ENCODE results near the gene CABLES1. TPM values are rescaled to one million over a fixed set of nuclear protein-coding genes. Genes with fewer than 3 reads are reported as not detected.

CABLES1 gene
- polyA plus RNA-seq, 1 donor = 11.1 TPM

GRCh38 chr18:23165271-23166068 is 30.2 kb downstream of the CABLES1 start:
- H3K27me3 ChIP-seq (ENCODE audit: control insufficient read depth, insufficient read depth, low read length) = no peaks in the 10 kb centered on the region

GRCh38 chr18:23166891-23167541 is 31.7 kb downstream of the CABLES1 start:
- no peaks in the 10 kb centered on the region for H3K9me3 ChIP-seq (ENCODE audit: control insufficient read depth, low read depth, low read length)
- no peak overlapping the region for H3K4me3 ChIP-seq (ENCODE audit: low read length)
- H3K27ac ChIP-seq (ENCODE audit: low read length) = no peak overlapping the region
- H3K4me1 ChIP-seq (ENCODE audit: control insufficient read depth, insufficient read depth, low read length) = no peaks in the 10 kb centered on the region
- no peaks in the 10 kb centered on the region for H3K27me3 ChIP-seq (ENCODE audit: control insufficient read depth, insufficient read depth, low read length)
- H3K36me3 ChIP-seq (ENCODE audit: control insufficient read depth, insufficient read depth, low read length) = no peaks in the 10 kb centered on the region
- 90% methylated on average over 1 of the region's 7 CpGs for WGBS (ENCODE audit: insufficient coverage, low lambda C conversion rate)
- DNase-seq = no peak

More at GRCh38 chr18:23165271-23166068, 30.2 kb downstream of the CABLES1 start:
- no peaks in the 10 kb centered on the region for H3K36me3 ChIP-seq (ENCODE audit: control insufficient read depth, insufficient read depth, low read length)
- no peaks in the 10 kb centered on the region for H3K9me3 ChIP-seq (ENCODE audit: control insufficient read depth, low read depth, low read length)
- peaks cover 3% of the 10 kb centered on the region for H3K4me1 ChIP-seq (ENCODE audit: control insufficient read depth, insufficient read depth, low read length)
- DNase-seq = no peak
- H3K4me3 ChIP-seq (ENCODE audit: low read length) = no peak overlapping the region
- WGBS (ENCODE audit: insufficient coverage, low lambda C conversion rate) = 100% methylated on average over 1 of the region's 9 CpGs
- H3K27ac ChIP-seq (ENCODE audit: low read length) = no peak overlapping the region

DNA sequence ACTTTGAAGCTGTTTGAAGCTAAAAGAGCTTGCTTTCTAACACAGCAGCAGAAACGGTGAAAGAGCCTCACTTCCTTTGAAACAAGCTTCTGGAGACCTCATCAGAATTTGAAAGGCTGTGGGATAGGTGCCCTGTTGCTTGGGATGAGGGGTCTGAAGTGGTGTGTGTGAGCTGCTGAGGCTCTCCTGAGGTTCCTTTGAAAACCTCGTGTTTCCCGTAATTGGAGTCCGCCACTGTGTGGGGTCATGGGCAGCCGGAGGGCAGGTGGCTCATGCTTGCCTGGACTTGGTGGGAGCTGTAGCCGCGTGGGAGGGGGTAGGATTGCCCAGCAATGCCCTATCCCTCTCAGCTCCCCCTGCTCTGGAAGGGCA is 34.4 kb downstream of the CABLES1 start:
- no peak for DNase-seq
- Histone ChIP-seq H3K27me3 (ENCODE audit: control insufficient read depth, insufficient read depth, low read length) (no peaks in the 10 kb centered on the region), H3K36me3 (ENCODE audit: control insufficient read depth, insufficient read depth, low read length) (no peaks in the 10 kb centered on the region), H3K9me3 (ENCODE audit: control insufficient read depth, low read depth, low read length) (no peaks in the 10 kb centered on the region), H3K4me3 (ENCODE audit: low read length) (no peak overlapping the region), H3K27ac (ENCODE audit: low read length) (no peak overlapping the region), H3K4me1 (ENCODE audit: control insufficient read depth, insufficient read depth, low read length) (no peaks in the 10 kb centered on the region)
- no CpG with 5 or more reads among the region's 7 CpGs for WGBS (ENCODE audit: insufficient coverage, low lambda C conversion rate)

GRCh38 chr18:23170137-23170536 is 34.9 kb downstream of the CABLES1 start:
- DNase-seq = no peak
- H3K4me3 ChIP-seq (ENCODE audit: low read length) = no peak overlapping the region
- no peaks in the 10 kb centered on the region for H3K4me1 ChIP-seq (ENCODE audit: control insufficient read depth, insufficient read depth, low read length)
- no peak overlapping the region for H3K27ac ChIP-seq (ENCODE audit: low read length)
- no peaks in the 10 kb centered on the region for H3K36me3 ChIP-seq (ENCODE audit: control insufficient read depth, insufficient read depth, low read length)
- no peaks in the 10 kb centered on the region for H3K27me3 ChIP-seq (ENCODE audit: control insufficient read depth, insufficient read depth, low read length)
- no CpG with 5 or more reads among the region's 7 CpGs for WGBS (ENCODE audit: insufficient coverage, low lambda C conversion rate)
- no peaks in the 10 kb centered on the region for H3K9me3 ChIP-seq (ENCODE audit: control insufficient read depth, low read depth, low read length)

GRCh38 chr18:23171581-23172156 is 36.4 kb downstream of the CABLES1 start:
- 90% methylated on average over 2 of the region's 9 CpGs for WGBS (ENCODE audit: insufficient coverage, low lambda C conversion rate)
- Histone ChIP-seq H3K27ac (ENCODE audit: low read length) (no peak overlapping the region), H3K4me3 (ENCODE audit: low read length) (no peak overlapping the region), H3K9me3 (ENCODE audit: control insufficient read depth, low read depth, low read length) (no peaks in the 10 kb centered on the region), H3K4me1 (ENCODE audit: control insufficient read depth, insufficient read depth, low read length) (no peaks in the 10 kb centered on the region), H3K27me3 (ENCODE audit: control insufficient read depth, insufficient read depth, low read length) (no peaks in the 10 kb centered on the region), H3K36me3 (ENCODE audit: control insufficient read depth, insufficient read depth, low read length) (no peaks in the 10 kb centered on the region)
- DNase-seq = no peak

DNA sequence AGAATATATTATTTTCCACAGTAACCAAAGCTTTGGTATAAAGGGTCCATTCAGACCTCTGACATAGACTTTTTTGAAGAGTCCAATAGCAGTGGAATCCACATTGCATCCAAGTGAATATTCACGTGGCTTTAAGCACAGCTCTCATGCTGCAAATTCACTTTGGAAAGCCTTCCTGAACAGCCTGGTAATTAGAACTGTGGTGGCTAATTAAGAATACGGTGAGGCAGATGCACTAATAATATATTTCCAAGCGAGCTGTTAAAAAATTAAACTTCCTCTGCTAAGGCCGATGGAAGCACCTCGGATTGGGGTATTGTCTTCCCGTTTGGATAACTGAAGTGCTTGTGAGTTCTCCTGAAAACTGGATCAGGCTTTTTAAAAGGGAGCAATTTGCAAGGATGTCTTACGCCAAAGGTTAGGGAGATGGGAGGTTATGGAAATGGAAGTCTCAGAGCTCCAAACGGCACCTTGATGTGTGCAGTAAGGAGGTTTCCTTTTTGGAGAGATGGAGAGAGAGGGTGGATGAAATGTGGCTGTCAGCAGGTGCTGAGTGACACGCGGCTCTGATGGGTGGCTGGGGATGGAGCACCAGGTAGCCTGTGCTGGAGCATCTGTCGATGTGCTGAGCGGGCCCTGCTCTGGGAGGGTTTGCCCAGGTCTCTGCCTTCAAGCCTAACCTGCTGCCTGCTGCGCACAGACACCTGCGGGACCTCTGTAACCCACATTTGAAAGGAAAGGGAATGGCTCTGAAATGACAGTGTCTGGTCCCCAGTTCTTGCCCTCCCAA is 37.5 kb downstream of the CABLES1 start:
- no peak overlapping the region for H3K27ac ChIP-seq (ENCODE audit: low read length)
- no peaks in the 10 kb centered on the region for H3K9me3 ChIP-seq (ENCODE audit: control insufficient read depth, low read depth, low read length)

DNA sequence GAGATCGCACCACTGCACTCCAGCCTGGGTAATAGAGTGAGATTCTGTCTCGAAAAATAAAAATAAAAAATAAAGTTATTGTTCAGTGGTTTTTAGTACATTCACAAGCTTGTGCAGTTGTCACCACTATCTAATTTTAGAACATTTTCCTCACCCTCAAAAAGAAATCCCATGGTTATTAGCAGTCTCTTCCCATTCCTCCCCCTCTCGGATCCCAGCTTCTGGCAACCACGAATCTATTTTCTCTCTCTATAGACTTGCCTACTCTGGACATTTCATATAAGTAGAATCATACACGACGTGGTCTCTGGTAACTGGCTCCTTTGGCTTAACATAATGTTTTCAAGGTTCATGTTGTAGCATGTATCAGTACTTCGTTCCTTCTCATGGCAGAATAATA is 38.6 kb downstream of the CABLES1 start:
- DNase-seq = no peak
- Histone ChIP-seq H3K4me1 (ENCODE audit: control insufficient read depth, insufficient read depth, low read length) (no peaks in the 10 kb centered on the region), H3K36me3 (ENCODE audit: control insufficient read depth, insufficient read depth, low read length) (peaks cover 2% of the 10 kb centered on the region), H3K4me3 (ENCODE audit: low read length) (no peak overlapping the region), H3K9me3 (ENCODE audit: control insufficient read depth, low read depth, low read length) (no peaks in the 10 kb centered on the region), H3K27me3 (ENCODE audit: control insufficient read depth, insufficient read depth, low read length) (no peaks in the 10 kb centered on the region), H3K27ac (ENCODE audit: low read length) (no peak overlapping the region)
- WGBS (ENCODE audit: insufficient coverage, low lambda C conversion rate) = 100% methylated on average over 3 of the region's 7 CpGs

More for the DNA sequence above, 37.5 kb downstream of the CABLES1 start:
- no peak for DNase-seq
- no peak overlapping the region for H3K4me3 ChIP-seq (ENCODE audit: low read length)
- WGBS (ENCODE audit: insufficient coverage, low lambda C conversion rate) = 93% methylated on average over 3 of the region's 14 CpGs
- H3K36me3 ChIP-seq (ENCODE audit: control insufficient read depth, insufficient read depth, low read length) = peaks cover 2% of the 10 kb centered on the region
- no peaks in the 10 kb centered on the region for H3K27me3 ChIP-seq (ENCODE audit: control insufficient read depth, insufficient read depth, low read length)
- H3K4me1 ChIP-seq (ENCODE audit: control insufficient read depth, insufficient read depth, low read length) = no peaks in the 10 kb centered on the region

DNA sequence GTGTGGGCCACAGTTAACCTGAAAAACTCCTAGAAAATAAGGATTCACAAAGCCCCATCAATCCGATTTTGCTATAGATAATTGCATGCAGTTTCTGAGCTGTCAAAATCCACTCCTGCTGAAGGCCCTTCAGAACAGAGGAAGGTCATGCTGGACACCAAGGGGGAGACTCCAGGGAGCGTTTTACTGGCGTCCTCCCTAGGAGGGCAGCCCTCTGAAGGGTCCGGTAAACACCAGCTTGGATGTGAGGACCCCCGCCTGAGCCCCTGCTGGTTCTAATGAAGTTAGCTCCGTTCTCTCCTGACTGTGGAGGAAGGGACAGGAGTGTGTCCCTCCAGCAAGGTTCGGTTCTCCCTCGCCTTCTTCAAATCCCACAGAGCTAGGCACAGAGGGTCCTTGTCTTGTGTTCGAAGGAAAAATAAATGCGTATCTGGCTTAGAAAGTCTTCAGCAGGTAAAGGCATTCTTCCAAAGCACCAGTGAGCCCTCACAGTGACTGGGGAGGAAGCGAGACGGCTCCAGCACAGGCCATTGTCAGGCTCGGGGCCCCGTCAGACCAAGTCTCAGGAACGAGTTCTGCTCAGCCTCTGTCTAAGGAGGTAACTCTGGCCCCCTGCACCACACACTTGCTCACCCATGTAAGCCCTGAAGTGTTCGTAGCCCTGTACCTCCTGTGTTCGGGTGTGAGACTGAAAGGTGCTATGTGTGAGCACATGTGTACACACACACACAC is 41.6 kb downstream of the CABLES1 start:
- no CpG with 5 or more reads among the region's 17 CpGs for WGBS (ENCODE audit: insufficient coverage, low lambda C conversion rate)
- Histone ChIP-seq H3K9me3 (ENCODE audit: control insufficient read depth, low read depth, low read length) (no peaks in the 10 kb centered on the region), H3K27ac (ENCODE audit: low read length) (no peak overlapping the region), H3K4me3 (ENCODE audit: low read length) (no peak overlapping the region), H3K4me1 (ENCODE audit: control insufficient read depth, insufficient read depth, low read length) (no peaks in the 10 kb centered on the region), H3K27me3 (ENCODE audit: control insufficient read depth, insufficient read depth, low read length) (no peaks in the 10 kb centered on the region), H3K36me3 (ENCODE audit: control insufficient read depth, insufficient read depth, low read length) (peaks cover 2% of the 10 kb centered on the region)
- DNase-seq = no peak

DNA sequence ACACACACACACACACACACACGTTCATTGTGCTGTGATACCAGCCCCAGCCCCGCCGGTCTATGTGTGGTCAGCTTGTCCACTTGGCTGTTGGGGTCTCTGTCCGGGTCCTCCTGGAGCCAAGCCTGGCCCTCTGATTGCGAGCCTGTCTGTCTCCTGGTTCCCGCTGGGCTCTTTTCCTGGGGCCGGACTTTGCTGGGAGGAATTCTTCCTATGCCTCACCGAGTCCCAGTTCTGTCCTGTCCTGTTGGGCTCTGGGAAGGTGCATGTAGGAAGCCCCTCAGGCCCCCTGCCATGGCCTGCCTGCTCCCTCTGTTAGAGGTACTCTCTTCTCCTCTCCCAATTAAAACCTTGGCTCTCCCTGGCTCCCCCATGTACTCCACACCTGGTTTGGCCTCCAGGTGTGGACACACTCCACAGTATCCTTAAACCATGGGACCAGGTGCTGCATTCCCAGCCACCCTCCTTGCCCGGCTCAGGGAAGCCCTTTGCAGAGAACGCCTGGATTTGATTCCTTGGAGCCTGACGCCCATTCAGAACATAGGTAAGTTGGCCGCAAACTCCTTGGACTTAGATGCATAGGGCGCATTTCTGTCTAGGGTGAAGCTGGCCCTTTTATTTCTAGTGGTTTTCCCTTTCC is 42.3 kb downstream of the CABLES1 start:
- H3K9me3 ChIP-seq (ENCODE audit: control insufficient read depth, low read depth, low read length) = no peaks in the 10 kb centered on the region
- H3K36me3 ChIP-seq (ENCODE audit: control insufficient read depth, insufficient read depth, low read length) = peaks cover 2% of the 10 kb centered on the region
- no peaks in the 10 kb centered on the region for H3K27me3 ChIP-seq (ENCODE audit: control insufficient read depth, insufficient read depth, low read length)
- H3K27ac ChIP-seq (ENCODE audit: low read length) = no peak overlapping the region
- H3K4me1 ChIP-seq (ENCODE audit: control insufficient read depth, insufficient read depth, low read length) = no peaks in the 10 kb centered on the region
- no peak for DNase-seq
- no CpG with 5 or more reads among the region's 13 CpGs for WGBS (ENCODE audit: insufficient coverage, low lambda C conversion rate)
- H3K4me3 ChIP-seq (ENCODE audit: low read length) = no peak overlapping the region
